Uterus (tissue), 2 donors: Measurements from ENCODE around the gene SEC63.
"Not testable (repeated sequence)": the region's sequence is repeated elsewhere in the genome, so short reads cannot be mapped to it uniquely, and the experiment has no call there.

Experiments used
- CTCF ChIP-seq, 4 experiments: fragments of 200-600 bp in 2 of 4; fragments of 450-650 bp in 2 of 4; sonication (generic) in 2 of 4; IDR thresholded peaks; one replicate each; pipeline ENCODE4 v1.5.1; 2016 to 2019; ENCODE audit warnings: antibody characterized with exemption in 4 of 4, mild to moderate bottlenecking in 2 of 4, moderate library complexity in 1 of 4
- POLR2A ChIP-seq, 2 donors: fragments of 450-650 bp; IDR thresholded peaks; one replicate each; pipeline ENCODE4 v1.6.1; 2016; ENCODE audit warnings: antibody characterized with exemption in 2 of 2, mild to moderate bottlenecking in 1 of 2, moderate library complexity in 1 of 2

- not testable (repeated sequence) for TF ChIP-seq CTCF, POLR2A (IDR thresholded peaks at IDR 0.05)
Observed at GRCh38 chr6:107936910-107937292, 21.1 kb downstream of the SEC63 start.
